GM19395 (cell line): ENCODE data around the gene FLYWCH2.
A peak's percentile ranks its signal among the peaks of the same experiment; 100 is the strongest.
"Not testable (repeated sequence)": the region's sequence is repeated elsewhere in the genome, so short reads cannot be mapped to it uniquely, and the experiment has no call there.

Experiments used
- ATAC-seq: cut with Tn5 transposase; IDR thresholded peaks from one replicate; pipeline ENCODE4 v1.9.1; 2021; ENCODE audit warnings: mild to moderate bottlenecking, moderate library complexity; ENCODE audit not compliant: unreplicated experiment

Gene FLYWCH2

DNA sequence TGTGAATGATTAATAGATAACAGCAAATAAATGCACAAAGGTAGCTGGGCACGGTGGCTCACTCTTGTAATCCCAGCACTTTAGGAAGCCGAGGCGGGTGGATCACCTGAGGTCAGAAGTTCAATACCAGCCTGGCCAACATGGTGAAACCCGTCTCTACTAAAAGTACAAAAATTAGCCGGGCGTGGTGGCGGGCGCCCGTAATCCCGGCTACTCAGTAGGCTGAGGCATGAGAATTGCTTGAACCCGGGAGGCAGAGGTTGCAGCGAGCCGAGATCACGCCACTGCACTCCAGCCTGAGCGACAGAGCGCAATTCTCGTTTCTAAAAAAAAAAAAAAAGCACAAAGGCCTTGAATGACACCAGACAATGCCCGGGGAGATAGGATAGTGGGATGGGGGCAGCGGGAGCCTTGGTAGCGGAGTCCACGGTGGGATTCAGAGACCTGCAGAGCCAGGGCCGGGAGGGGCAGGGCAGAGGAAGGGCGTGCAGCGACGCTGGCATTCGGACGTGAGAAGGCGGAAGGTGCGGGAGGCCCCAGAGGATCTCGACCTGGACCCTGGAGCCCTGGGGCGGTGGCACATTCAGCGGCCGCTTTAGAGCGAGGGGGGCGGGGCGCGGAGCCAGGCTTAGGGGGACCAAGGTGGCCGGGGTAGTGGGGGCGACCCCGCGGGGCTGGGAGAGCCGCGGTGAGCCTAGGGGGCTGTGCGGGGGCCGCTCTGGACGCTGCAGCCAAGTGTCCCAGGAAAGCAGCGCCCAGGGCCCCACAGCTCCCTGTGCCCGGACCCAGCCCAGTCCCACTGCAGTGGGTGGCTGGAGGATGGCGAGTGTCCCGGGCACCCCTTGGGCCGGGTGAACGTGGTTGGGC lies 999 bp upstream of the FLYWCH2 start:
- peak; percentile 2 for ATAC-seq

DNA sequence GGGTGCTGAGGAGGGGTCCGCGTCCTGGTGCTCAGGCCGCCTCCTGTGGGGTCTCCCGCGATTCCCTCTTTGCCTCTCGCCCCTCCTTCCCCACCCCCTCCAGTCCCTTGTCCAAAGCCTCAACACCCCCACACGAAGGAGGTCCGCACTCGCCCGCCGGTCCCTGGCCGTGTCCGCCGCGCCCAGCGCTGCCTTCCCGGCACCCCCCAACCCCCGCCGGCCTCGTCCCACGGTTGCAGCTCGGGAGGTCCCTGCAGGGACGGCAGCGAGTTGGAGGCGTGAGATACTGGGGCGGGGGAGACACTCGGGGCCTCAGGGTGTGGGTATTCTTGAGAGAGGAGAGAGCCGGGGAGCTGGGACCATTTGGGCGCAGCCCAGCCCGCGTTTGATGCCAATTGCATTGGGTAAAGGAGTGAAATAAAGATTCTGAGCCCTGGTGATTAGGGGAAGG lies 468 bp downstream of the FLYWCH2 start:
- peak; percentile 4 for ATAC-seq

DNA sequence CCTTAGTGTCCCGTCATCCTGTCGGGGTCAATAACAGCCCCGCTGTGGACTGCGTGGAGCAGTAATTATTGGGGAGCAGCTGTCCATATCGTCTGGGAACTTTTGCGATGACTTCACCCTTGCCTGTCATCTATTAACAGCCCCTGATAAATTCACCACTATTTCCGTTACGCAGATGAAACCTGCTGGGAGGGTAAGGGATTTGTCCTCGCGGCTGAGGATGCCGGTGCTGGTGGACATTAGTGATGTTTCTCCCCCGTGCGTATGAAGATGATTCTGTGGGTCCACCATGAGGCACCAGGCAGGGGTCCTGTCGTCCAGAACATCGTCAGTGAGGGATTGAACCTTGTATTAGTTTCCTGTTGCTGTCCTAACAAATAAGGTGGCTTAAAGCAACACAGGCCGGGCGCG lies 1.0 kb downstream of the FLYWCH2 start:
- ATAC-seq: no peak

DNA sequence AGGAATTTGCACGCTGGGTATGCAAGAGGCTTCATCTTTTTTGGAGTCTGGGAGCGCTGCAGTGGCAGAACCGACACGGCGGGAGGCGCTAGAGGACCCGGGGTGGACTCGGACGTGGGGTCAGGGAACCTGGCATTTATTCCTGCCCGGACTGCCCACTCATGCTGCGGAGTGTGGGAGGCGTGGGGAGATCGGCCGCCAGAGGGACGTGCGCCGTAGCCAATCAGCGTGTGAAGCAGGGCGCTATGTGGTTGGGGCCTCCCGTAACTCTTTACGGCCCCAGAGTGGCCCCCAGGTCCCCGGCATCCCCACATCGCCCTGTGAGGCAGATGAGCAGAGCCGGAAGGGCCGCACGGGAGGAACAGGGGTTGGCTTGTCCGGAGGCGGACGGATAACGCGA lies 11.2 kb downstream of the FLYWCH2 start:
- no peak for ATAC-seq

DNA sequence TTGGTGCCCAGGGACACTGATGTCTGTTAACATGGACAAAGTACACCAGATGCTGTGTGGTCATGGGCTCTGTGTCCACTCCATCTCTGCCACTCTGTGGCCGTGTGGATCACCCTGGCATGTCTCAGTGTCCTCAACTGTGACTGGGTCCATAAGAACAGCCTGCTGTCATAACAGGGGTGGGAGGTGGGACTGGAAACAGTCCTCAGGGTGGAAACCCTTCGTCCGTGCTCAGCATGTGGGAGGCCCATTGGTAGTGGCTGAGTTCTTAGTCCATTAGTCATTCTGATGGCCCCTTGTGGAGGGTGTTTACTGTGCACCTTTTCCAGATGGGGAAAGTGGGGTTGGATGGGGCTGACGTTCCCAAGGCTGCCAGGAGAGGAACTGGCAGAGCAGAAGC lies 12.8 kb downstream of the FLYWCH2 start:
- ATAC-seq: no peak

DNA sequence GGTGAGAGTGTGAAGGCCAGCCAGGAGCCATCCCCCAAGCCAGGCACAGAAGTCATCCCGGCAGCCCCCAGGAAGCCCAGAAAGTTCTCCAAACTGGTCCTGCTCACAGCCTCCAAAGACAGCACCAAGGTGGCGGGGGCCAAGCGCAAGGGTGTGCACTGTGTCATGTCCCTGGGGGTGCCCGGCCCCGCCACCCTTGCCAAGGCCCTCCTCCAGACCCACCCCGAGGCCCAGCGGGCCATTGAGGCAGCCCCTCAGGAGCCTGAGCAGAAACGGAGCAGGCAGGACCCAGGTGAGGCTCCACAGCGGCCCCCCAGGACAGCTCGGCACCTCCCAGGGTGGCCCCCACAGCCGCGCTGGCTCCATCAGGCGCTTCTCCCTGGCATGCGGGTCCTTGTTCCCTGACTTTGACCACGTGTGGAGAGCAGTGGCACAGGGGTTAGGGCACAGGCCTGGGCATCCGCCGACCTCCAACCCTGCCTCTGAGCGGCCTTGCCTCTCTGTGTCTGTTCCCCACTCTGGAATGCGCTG lies 13.5 kb downstream of the FLYWCH2 start:
- no peak for ATAC-seq

DNA sequence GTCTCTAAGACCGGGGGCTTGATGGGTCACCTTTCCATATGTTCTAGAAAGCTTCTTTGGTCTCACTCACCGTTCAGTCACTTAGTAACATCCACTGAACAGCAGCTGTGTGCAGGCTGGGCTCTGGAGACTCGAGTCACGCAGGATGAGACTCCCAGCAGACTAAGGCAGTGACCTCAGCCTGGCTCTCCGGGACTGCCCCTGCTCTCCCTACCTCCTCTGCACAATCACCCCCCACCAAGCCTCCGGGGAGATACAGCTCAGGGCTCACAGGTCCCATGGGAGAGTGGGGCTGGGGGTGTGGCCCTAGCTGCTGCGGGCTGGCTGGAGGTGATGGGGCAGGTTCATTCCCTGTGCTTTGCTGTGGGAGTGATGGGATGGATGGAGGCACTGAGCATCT lies 14.1 kb downstream of the FLYWCH2 start:
- ATAC-seq: no peak

DNA sequence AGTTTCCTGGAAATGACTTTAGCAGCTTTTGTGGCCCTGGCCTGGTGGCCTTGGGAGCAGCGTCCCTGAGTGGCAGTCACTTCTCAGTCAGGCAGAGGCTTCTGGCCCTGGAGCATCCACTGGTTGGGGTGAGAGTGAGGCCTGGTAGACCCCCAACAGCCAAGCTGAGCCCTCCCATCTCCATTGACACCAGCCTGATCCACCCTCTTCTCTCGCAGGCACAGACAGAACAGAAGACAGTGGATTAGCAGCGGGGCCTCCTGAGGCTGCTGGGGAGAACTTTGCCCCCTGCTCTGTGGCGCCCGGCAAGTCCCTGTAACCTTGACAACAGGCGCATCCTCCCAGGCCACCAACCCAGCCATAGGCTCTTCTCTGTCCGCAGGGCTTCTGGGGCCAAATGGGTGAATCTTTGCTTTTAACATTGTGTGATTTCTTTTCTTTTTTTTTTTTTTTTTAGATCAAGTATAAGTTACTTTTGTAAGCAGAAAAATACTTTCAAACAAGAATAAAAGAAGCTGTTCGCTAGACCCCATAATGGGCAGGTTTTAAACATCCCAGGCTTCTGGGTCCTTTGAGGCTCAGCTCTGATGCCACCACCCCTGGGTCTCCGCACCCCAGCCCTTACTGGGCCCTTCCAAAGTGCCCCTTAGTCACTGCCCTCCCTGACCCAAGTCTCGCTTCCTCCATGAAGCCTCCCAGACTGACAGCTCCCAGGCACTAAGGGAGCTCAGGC lies 16.0 kb downstream of the FLYWCH2 start:
- no peak for ATAC-seq

DNA sequence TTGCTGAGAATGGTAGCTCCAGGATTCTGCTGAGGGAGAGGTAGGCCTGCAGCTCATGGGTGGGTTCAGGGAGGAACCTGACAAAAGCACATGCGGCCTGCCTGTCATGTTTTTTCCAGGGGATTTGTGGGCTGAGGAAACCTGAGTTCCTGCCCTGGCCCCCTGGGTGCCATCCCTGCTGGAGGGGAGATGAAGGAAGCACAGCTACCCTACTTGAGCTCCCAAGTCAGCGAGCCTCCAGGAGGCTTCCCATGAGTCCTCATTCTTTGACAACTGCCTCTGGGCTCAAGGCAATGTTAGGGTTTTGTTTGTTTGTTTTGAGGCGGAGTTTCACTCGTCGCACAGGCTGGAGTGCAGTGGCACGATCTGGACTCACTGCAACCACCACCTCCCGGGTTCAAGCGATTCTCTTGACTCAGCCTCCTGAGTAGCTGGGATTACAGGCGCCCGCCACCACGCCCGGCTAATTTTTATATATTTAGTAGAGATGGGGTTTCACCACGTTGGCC lies 16.6 kb downstream of the FLYWCH2 start:
- ATAC-seq: no peak

DNA sequence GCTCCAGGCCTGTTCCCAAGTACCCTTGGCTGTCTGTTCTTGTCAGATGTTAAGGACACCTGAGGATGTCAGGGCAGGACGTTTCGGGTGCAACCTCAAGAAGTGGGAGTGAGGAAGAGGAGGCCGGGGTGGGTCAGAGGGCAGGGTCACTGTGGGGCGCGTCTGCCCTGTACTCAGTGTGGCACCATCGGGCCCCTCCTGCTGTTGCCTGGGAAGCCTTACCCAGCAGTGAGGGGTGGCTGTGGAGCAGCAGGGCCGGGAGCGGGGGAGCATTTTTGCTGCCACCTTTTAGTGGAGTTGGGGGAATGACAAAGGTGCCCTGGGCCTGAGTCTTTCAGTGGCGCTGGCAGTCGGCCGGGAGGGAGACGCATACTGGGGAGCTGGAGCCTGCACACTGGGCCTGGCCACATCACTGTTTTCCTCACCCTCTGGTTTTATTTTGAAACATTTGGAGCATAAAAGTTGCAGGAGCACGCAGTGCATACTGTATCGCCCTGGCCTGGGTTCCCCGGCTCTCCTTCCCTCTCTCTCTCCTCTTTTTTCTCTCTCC lies 17.6 kb downstream of the FLYWCH2 start:
- no peak for ATAC-seq

DNA sequence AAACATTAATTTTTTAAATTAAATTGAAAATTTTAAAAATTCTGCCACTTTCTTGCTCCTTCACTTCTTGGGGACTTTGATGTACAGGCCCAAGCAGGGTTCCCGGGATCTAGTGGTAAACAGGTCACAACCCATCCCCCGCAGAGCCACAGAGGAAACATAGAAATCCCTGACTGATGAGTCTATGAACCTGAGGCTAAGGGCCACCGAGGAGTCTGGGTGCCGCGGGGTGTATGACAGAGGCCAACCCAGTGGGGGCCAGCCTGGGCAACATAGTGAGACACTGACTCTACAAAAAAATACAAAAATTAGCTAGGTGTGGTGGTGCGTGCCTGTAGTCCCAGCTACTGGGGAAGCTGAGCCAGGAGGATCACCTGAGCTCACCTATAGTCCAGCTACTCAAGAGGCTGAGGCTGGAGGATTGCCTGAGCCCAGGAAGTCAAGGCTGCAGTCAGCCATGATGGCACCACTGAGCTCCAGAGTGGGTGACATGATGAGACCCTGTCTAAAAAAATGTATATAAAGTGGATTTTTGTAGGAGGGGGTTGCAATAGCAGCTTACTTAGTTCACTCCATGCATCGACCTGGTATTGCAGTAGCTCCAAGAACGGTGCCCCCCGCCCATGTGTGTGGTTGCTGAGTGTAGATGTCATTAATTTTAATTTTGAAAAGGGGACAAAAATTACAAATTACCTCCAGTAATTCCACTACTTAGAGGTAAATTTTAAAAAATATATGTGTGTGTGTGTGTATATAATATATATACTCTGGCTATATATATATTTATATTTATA lies 19.5 kb downstream of the FLYWCH2 start:
- no peak for ATAC-seq

DNA sequence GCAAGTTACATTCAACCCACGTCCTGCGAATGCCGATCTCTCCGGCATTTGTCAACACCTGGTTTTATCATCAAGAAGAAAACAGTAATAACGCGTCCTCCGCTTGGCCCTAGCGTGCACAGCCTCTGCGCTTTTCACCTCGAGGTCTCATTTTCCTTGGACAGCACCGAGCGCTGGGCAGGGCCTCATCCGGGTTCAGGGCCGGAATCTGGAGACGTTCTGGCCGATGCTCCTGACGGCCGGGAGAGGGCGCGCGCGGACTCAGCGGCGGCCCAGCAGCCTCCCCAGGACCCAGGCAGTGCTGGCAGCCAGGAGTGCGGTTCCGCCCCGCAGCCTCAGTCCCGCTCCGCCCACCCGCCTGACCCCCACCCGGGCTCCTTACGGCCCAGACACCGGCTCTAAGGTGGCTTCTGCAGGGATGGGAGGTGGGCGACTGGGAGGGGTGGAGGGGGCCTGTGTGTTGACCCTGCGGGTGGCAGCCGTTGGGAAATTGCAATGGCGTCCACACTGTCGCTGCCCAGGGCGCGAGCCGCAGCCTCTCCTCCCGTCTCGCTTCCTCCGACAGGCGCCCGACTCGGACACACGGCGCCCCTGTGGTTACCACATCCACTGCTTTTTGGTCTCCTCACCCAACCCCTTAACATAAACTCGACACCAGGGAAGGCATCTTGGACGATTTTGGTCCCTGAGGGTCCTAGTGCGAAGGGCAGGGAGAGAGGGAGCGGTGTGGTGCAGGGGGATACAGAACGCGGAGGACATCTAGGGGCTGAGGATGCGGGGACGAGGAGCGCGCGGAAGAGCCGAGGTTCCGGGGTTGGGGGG lies 21.3 kb downstream of the FLYWCH2 start:
- ATAC-seq: no peak

DNA sequence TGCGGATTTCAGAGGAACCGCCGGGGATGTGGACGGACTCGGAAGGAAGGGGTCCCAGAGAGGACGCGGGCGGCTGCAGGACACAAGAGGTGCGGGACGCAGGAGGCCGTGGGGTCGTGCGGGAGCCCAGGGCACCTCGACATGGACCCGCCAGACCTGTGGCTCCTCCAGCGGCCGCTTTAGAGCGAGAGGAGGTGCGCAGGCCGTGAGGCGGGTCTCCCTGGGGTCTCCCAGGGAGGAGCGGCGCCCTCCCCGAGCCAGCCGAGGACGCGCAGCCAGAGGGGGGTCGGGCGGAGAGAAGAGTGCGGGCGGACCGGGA lies 21.9 kb downstream of the FLYWCH2 start:
- ATAC-seq: peak; percentile 29

DNA sequence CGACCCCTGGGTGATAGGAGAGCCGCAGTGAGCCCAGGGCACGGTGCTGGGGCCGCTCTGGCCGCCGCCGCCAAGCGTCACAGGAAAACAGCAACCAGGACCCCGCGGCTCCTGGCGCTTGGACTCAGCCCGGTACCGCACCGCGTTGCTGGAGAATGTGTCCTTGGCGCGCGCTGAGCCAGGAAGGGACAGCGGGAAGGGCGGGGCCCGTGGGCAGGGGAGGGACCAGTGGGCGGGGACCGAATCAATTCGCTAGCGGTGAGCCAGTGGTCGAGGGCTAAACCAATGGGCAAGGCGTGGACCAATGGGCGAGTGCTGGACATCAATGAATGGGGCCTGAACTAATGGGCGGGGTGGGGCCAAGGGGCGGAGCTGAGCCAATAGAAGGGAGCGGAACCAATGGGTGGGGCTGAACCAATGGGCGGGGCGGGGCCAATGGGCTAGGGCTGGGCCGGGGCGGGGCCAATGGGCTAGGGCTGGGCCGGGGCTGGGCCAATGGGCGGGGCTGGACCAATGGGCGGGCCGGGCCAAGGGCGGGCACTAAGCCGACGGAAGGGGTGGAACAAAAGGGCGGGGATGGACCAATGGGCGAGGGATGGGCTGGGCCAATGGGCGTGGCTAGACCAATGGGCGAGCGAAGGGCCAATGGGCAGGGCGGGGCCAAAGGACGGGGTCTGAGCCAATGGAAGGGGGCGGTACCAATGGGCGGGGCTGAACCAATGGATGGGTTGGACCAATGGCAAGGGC lies 22.4 kb downstream of the FLYWCH2 start:
- peak; percentile 65 for ATAC-seq

DNA sequence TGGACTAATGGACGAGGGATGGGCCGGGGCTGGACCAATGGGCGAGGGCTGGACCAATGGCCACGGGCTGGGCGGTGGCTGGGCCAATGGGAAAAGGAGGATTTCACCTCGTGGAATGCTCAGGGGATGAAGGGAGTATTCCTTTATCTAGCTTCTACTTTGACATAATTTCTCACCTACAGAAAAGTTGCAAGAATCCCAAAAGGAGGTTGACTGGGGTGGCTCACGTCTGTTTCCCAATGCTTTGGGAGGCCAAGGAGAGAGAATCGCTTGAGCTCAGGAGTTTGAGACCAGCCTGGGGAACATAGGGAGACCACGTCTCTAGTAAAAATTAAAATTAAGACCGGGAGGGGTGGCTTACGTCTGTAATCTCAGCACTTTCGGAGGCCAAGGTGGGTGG lies 23.0 kb downstream of the FLYWCH2 start:
- ATAC-seq: peak; percentile 1

DNA sequence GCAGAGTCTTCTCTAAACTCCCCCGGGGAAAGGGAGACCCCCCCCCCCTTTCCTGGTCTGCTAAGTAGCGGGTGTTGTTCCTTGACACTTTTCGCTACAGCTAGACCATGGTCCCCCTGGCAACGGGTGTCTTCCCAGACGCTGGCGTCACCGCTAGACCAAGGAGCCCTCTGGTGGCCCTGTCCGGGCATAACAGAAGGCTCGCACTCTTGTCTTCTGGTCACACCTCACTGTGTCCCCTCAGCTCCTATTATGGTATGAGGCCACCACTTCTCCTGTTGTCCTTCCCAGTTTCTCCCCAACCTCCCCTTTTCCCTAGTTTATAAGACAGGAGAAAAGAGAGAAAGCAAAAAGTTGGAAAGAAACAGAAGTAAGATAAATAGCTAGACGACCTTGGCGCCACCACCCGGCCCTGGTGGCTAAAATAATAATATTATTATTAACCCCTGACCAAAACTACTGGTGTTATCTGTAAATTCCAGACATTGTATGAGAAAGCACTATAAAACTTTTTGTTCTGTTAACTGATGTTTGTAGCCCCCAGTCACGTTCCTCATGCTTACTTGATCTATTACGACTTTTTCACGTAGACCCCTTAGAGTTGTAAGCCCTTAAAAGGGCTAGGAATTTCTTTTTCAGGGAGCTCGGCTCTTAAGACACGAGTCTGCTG lies 24.2 kb downstream of the FLYWCH2 start:
- not testable (repeated sequence) for ATAC-seq

DNA sequence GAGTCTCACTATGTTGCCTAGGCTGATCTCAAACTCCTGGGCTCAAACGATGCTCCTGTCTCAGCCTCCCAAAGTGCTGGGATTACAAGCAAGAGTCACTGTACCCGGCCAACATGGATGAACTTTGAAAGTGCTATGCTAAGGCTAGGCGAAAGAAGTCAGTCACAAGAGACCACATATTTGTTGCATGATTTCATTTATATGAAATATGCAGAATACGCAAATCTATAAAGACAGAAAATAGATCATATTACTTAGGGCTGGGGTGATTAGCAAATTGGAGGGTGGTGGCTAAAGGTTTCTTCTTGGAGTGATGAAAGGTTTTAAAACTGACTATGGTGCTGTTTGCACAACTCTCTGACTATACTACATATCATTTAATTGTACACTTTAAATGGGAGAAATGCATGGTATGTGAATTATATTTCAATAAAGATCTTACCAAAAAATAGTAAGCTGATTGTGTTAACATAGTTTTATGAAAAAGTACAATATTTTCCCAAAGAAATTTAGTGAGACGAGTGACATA lies 27.5 kb downstream of the FLYWCH2 start:
- ATAC-seq: no peak

DNA sequence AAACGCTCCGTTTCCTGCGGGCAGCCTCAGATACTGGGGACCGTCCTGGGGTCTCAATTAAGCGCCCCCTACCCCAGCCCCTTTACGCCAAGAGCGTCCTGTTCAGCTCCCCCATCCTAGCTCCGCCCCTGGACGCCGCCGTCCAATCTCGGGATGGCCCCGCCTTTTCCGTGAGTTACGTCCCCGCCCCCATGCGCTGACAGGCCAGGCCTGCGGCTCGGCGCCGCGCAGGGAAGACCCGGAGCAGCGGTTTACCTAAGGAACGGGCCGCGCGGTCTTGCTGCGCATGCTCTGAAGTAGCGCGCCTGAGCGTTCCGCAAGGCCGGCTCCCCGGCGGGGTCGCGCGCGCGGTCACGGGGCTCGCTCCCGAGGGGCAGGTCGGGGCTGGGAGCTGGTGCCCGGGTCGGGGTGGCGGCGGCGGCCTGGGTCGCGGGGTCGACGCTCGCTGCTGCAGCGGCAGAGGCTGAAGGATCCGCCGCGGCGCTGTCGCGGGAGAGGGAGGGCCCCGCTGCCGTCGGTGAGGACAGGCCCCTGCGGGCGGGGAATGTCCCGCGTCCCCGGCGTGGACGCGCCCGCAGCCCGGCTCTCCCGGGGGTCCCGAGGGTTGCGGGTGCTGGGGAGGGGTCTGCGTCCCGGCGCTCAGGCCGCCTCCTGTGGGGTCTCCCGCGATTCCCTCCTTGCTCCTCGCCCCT lies 28.8 kb downstream of the FLYWCH2 start, which contains the start of gene FLYWCH1:
FLYWCH1 (plus strand) TSS at position 294 of the 692 bp plus-strand sequence. CDS start 17,755 bp downstream, outside the sequence.
- ATAC-seq: peak; percentile 87
